ACC112 (cell line): ENCODE results near the gene JAK3.

Experiments used
- H2AFZ ChIP-seq: fragments of 200-600 bp; sonication (generic); one replicate; pipeline ENCODE4 v1.6.0; 2017; ENCODE audit warnings: antibody characterized with exemption, low read length; ENCODE audit not compliant: unreplicated experiment
- H3K27ac ChIP-seq: fragments of 200-600 bp; sonication (generic); 2 replicates; pipeline ENCODE4 v1.5.1; 2014; ENCODE audit warnings: low read depth, mild to moderate bottlenecking, antibody characterized with exemption, low read length, moderate library complexity
- H3K27me3 ChIP-seq: fragments of 200-600 bp; sonication (generic); 2 replicates; pipeline ENCODE4 v1.6.1; 2014; ENCODE audit warnings: mild to moderate bottlenecking, antibody characterized with exemption, low read length, moderate library complexity, mixed read lengths; ENCODE audit not compliant: insufficient read depth
- H3K36me3 ChIP-seq: fragments of 200-600 bp; sonication (generic); 2 replicates; pipeline ENCODE4 v1.6.1; 2016; ENCODE audit warnings: mild to moderate bottlenecking, antibody characterized with exemption, low read length, moderate library complexity, mixed read lengths; ENCODE audit not compliant: insufficient read depth
- H3K4me1 ChIP-seq: fragments of 200-600 bp; sonication (generic); one replicate; pipeline ENCODE4 v1.6.1; 2016; ENCODE audit warnings: low read length, mixed read lengths; ENCODE audit not compliant: insufficient read depth, unreplicated experiment, control insufficient read depth
- H3K4me3 ChIP-seq: fragments of 200-600 bp; sonication (generic); 2 replicates; pipeline ENCODE4 v1.5.1; 2014; ENCODE audit warnings: mild to moderate bottlenecking, low read depth, low read length
- H3K79me2 ChIP-seq: fragments of 200-600 bp; sonication (generic); one replicate; pipeline ENCODE4 v1.6.0; 2016; ENCODE audit warnings: low read length; ENCODE audit not compliant: control insufficient read depth, unreplicated experiment, insufficient read depth

JAK3 gene

GRCh38 chr19:17821190-17821589 is 26.6 kb downstream of the JAK3 start, which contains the start of gene INSL3:
INSL3 (minus strand) TSS chr19:17821519; CDS start chr19:17821506, 13 bp downstream.
- Histone ChIP-seq H3K36me3 (no peaks in the 10 kb centered on the region), H3K4me3 (no peak within 1 kb of the TSS), H3K4me1 (no peaks in the 10 kb centered on the region), H3K27ac (no peak within 1 kb of the TSS), H3K27me3 (no peaks in the 10 kb centered on the region), H3K79me2 (no peaks in the 10 kb centered on the region), H2AFZ (no peak within 1 kb of the TSS)

GRCh38 chr19:17817668-17818363 is 30.0 kb downstream of the JAK3 start:
- Histone ChIP-seq H3K36me3 (no peaks in the 10 kb centered on the region), H3K4me1 (no peaks in the 10 kb centered on the region), H3K4me3 (no peak overlapping the region), H3K79me2 (no peaks in the 10 kb centered on the region), H3K27me3 (no peaks in the 10 kb centered on the region), H3K27ac (no peak overlapping the region), H2AFZ (no peak overlapping the region)

- Histone ChIP-seq H3K36me3 (no peaks in the 10 kb centered on the region), H2AFZ (no peak overlapping the region), H3K79me2 (no peaks in the 10 kb centered on the region), H3K27me3 (peaks cover 6% of the 10 kb centered on the region; the same call in 1 of the 2 replicates), H3K27ac (no peak overlapping the region), H3K4me1 (no peaks in the 10 kb centered on the region), H3K4me3 (no peak overlapping the region)
Observed at GRCh38 chr19:17812099-17812498, 35.7 kb downstream of the JAK3 start.

GRCh38 chr19:17811681-17812080 is 36.1 kb downstream of the JAK3 start:
- H3K36me3 ChIP-seq, result no peaks in the 10 kb centered on the region

GRCh38 chr19:17811103-17811502 is 36.7 kb downstream of the JAK3 start:
- Histone ChIP-seq H3K79me2 (no peaks in the 10 kb centered on the region), H3K4me1 (no peaks in the 10 kb centered on the region), H3K4me3 (no peak overlapping the region), H3K27ac (no peak overlapping the region), H3K36me3 (no peaks in the 10 kb centered on the region), H2AFZ (no peak overlapping the region), H3K27me3 (peaks cover 6% of the 10 kb centered on the region; the same call in 1 of the 2 replicates)

More at GRCh38 chr19:17811681-17812080, 36.1 kb downstream of the JAK3 start:
- H3K4me1 ChIP-seq, result no peaks in the 10 kb centered on the region
- no peak overlapping the region for H3K4me3 ChIP-seq
- no peaks in the 10 kb centered on the region for H3K79me2 ChIP-seq
- H2AFZ ChIP-seq, result no peak overlapping the region
- no peak overlapping the region for H3K27ac ChIP-seq
- H3K27me3 ChIP-seq, result peaks cover 6% of the 10 kb centered on the region; the same call in 1 of the 2 replicates

GRCh38 chr19:17807731-17808316 is 40.0 kb downstream of the JAK3 start:
- Histone ChIP-seq H3K4me3 (no peak overlapping the region), H3K79me2 (no peaks in the 10 kb centered on the region), H3K36me3 (no peaks in the 10 kb centered on the region), H3K27me3 (peaks cover 6% of the 10 kb centered on the region), H2AFZ (no peak overlapping the region), H3K27ac (no peak overlapping the region), H3K4me1 (no peaks in the 10 kb centered on the region)

GRCh38 chr19:17806945-17807344 is 40.8 kb downstream of the JAK3 start:
- no peaks in the 10 kb centered on the region for H3K36me3 ChIP-seq
- peaks cover 13% of the 10 kb centered on the region for H3K27me3 ChIP-seq
- no peaks in the 10 kb centered on the region for H3K79me2 ChIP-seq
- no peaks in the 10 kb centered on the region for H3K4me1 ChIP-seq
- no peak overlapping the region for H3K27ac ChIP-seq
- H2AFZ ChIP-seq, result no peak overlapping the region
- H3K4me3 ChIP-seq, result no peak overlapping the region

- Histone ChIP-seq H3K36me3 (no peaks in the 10 kb centered on the region), H3K79me2 (no peaks in the 10 kb centered on the region), H3K27me3 (peaks cover 13% of the 10 kb centered on the region), H3K4me3 (no peak overlapping the region), H3K4me1 (no peaks in the 10 kb centered on the region), H3K27ac (no peak overlapping the region), H2AFZ (no peak overlapping the region)
Observed at GRCh38 chr19:17805427-17805826, 42.4 kb downstream of the JAK3 start.

GRCh38 chr19:17803264-17803896 is 44.4 kb downstream of the JAK3 start:
- Histone ChIP-seq H2AFZ (no peak overlapping the region), H3K4me1 (no peaks in the 10 kb centered on the region), H3K79me2 (no peaks in the 10 kb centered on the region), H3K4me3 (no peak overlapping the region), H3K27ac (no peak overlapping the region), H3K36me3 (no peaks in the 10 kb centered on the region), H3K27me3 (peaks cover 11% of the 10 kb centered on the region)

- H3K79me2 ChIP-seq, result no peaks in the 10 kb centered on the region
Observed at GRCh38 chr19:17802137-17802858, 45.5 kb downstream of the JAK3 start.

More at GRCh38 chr19:17802137-17802858, 45.5 kb downstream of the JAK3 start:
- Histone ChIP-seq H3K36me3 (no peaks in the 10 kb centered on the region), H3K4me1 (peaks cover 2% of the 10 kb centered on the region), H3K27ac (no peak overlapping the region), H3K27me3 (peaks cover 7% of the 10 kb centered on the region; the same call in 1 of the 2 replicates), H2AFZ (no peak overlapping the region), H3K4me3 (no peak overlapping the region)
